Adrenal gland (tissue), 5 donors: ENCODE data around the gene GDF10.

Source experiments
- CTCF ChIP-seq, 6 experiments: fragments of 450-650 bp in 4 of 6; fragments of 200-600 bp in 2 of 6; sonication (generic) in 1 of 6; IDR thresholded peaks; 1 replicate in 5 of 6; 2 replicates in 1 of 6; pipeline versions ENCODE4 v1.5.1 to v1.8.0; 2016 to 2021; ENCODE audit warnings: antibody characterized with exemption in 6 of 6, mild to moderate bottlenecking in 2 of 6, moderate library complexity in 1 of 6
- POLR2A ChIP-seq, 2 donors: fragments of 450-650 bp; IDR thresholded peaks; one replicate each; pipeline ENCODE4 v1.6.1; 2017; ENCODE audit warnings: antibody characterized with exemption in 2 of 2, mild to moderate bottlenecking in 2 of 2, moderate library complexity in 1 of 2
- donor health status: DM: no; HTN: no; CAD: no.

- TF ChIP-seq POLR2A (IDR thresholded peaks at IDR 0.05) (no peak), CTCF (IDR thresholded peaks at IDR 0.05) (no peak)
Observed at GRCh38 chr10:47357911-47358310, 57.9 kb downstream of the GDF10 start.
